ENCODE results near the gene GREB1L. TPM values are rescaled to one million over a fixed set of nuclear protein-coding genes. Genes with fewer than 3 reads are reported as not detected.
A peak's percentile ranks its signal among the peaks of the same experiment; 100 is the strongest.

GREB1L gene
- total RNA-seq, 1 donor from 2014 or later: 0.70 TPM

GRCh38 chr18:21496277-21496835 lies 254.3 kb downstream of the GREB1L start:
- Mint-ChIP-seq H3K36me3 (ENCODE audit: unreplicated experiment) (no peaks in the 10 kb centered on the region), H3K27me3 (ENCODE audit: unreplicated experiment) (peaks cover 5% of the 10 kb centered on the region), H3K27ac (ENCODE audit: unreplicated experiment) (no peak overlapping the region), H3K4me1 (ENCODE audit: unreplicated experiment) (no peaks in the 10 kb centered on the region), H3K4me3 (ENCODE audit: unreplicated experiment) (no peak overlapping the region), H3K9me3 (ENCODE audit: unreplicated experiment) (no peaks in the 10 kb centered on the region)
- DNase-seq (ENCODE audit: extremely low spot score, unreplicated experiment): peak; percentile 32
- TF ChIP-seq CTCF (IDR thresholded peaks at IDR 0.05): no peak

- Mint-ChIP-seq H3K36me3 (ENCODE audit: unreplicated experiment) (no peaks in the 10 kb centered on the region), H3K27me3 (ENCODE audit: unreplicated experiment) (peaks cover 3% of the 10 kb centered on the region), H3K9me3 (ENCODE audit: unreplicated experiment) (no peaks in the 10 kb centered on the region), H3K4me3 (ENCODE audit: unreplicated experiment) (no peak overlapping the region), H3K27ac (ENCODE audit: unreplicated experiment) (no peak overlapping the region), H3K4me1 (ENCODE audit: unreplicated experiment) (no peaks in the 10 kb centered on the region)
- DNase-seq (ENCODE audit: extremely low spot score, unreplicated experiment): no peak
- no peak for TF ChIP-seq CTCF (IDR thresholded peaks at IDR 0.05)
Measured at GRCh38 chr18:21499997-21500396, 258.0 kb downstream of the GREB1L start.

- Mint-ChIP-seq H3K4me3 (ENCODE audit: unreplicated experiment) (no peak overlapping the region), H3K27me3 (ENCODE audit: unreplicated experiment) (no peaks in the 10 kb centered on the region), H3K36me3 (ENCODE audit: unreplicated experiment) (no peaks in the 10 kb centered on the region), H3K9me3 (ENCODE audit: unreplicated experiment) (no peaks in the 10 kb centered on the region), H3K4me1 (ENCODE audit: unreplicated experiment) (no peaks in the 10 kb centered on the region), H3K27ac (ENCODE audit: unreplicated experiment) (no peak overlapping the region)
- TF ChIP-seq CTCF (IDR thresholded peaks at IDR 0.05): no peak
- DNase-seq (ENCODE audit: extremely low spot score, unreplicated experiment): no peak
Measured at GRCh38 chr18:21502661-21503060, 260.6 kb downstream of the GREB1L start.

GRCh38 chr18:21507913-21508701 lies 266.1 kb downstream of the GREB1L start:
- peaks cover 11% of the 10 kb centered on the region for H3K9me3 Mint-ChIP-seq (ENCODE audit: unreplicated experiment)
- no peak overlapping the region for H3K4me3 Mint-ChIP-seq (ENCODE audit: unreplicated experiment)
- no peaks in the 10 kb centered on the region for H3K27me3 Mint-ChIP-seq (ENCODE audit: unreplicated experiment)
- H3K4me1 Mint-ChIP-seq (ENCODE audit: unreplicated experiment): no peaks in the 10 kb centered on the region
- peaks cover 9% of the 10 kb centered on the region for H3K36me3 Mint-ChIP-seq (ENCODE audit: unreplicated experiment)
- DNase-seq (ENCODE audit: extremely low spot score, unreplicated experiment): no peak
- TF ChIP-seq CTCF (IDR thresholded peaks at IDR 0.05): no peak
- H3K27ac Mint-ChIP-seq (ENCODE audit: unreplicated experiment): no peak overlapping the region

GRCh38 chr18:21509062-21509461 lies 267.0 kb downstream of the GREB1L start:
- no peak for DNase-seq (ENCODE audit: extremely low spot score, unreplicated experiment)
- TF ChIP-seq CTCF (IDR thresholded peaks at IDR 0.05): no peak
- Mint-ChIP-seq H3K27me3 (ENCODE audit: unreplicated experiment) (no peaks in the 10 kb centered on the region), H3K27ac (ENCODE audit: unreplicated experiment) (no peak overlapping the region), H3K36me3 (ENCODE audit: unreplicated experiment) (peaks cover 15% of the 10 kb centered on the region), H3K4me3 (ENCODE audit: unreplicated experiment) (no peak overlapping the region), H3K4me1 (ENCODE audit: unreplicated experiment) (no peaks in the 10 kb centered on the region), H3K9me3 (ENCODE audit: unreplicated experiment) (peaks cover 11% of the 10 kb centered on the region)

Data from osteocyte (in vitro differentiated cells).